HEK293 (cell line): ENCODE measurements around the gene TIMM10.

Experiments used
- CTCF ChIA-PET: fragments of 350-600 bp; formaldehyde crosslinking; extraction: SDS; loops from one replicate; lab custom pipeline; 2021; ENCODE audit warnings: antibody characterized with exemption; lab: Yijun Ruan, JAX
- POLR2A ChIA-PET: fragments of 300-600 bp; formaldehyde crosslinking; extraction: SDS; loops from one replicate; lab custom pipeline; 2020; ENCODE audit warnings: antibody characterized with exemption, inconsistent platforms; lab: Yijun Ruan, JAX
- H3K27ac ChIP-seq: fragments of 200-500 bp; sonication (Bioruptor generic); 2 replicates; pipeline ENCODE4 v1.5.1; 2014; ENCODE audit warnings: low read depth, low read length, control low read depth, inconsistent platforms; ENCODE audit errors: extremely low read depth
- H3K36me3 ChIP-seq, 2 experiments: fragments of 200-500 bp in 1 of 2; sonication (Bioruptor generic) in 1 of 2; 1 replicate in 1 of 2; 2 replicates in 1 of 2; pipeline ENCODE4 v1.5.1; 2014 to 2017; ENCODE audit warnings: inconsistent platforms in 2 of 2, low read length in 2 of 2; ENCODE audit not compliant: control insufficient read depth in 2 of 2, insufficient read depth in 1 of 2
- H3K4me1 ChIP-seq: fragments of 200-500 bp; sonication (Bioruptor generic); 2 replicates; pipeline ENCODE4 v1.5.1; 2014; ENCODE audit warnings: mild to moderate bottlenecking, low read length, inconsistent platforms; ENCODE audit not compliant: control insufficient read depth, insufficient read depth
- H3K4me3 ChIP-seq: 2 replicates; pipeline ENCODE4 v1.5.1; 2011; ENCODE audit warnings: low read depth, mild to moderate bottlenecking, control low read depth, low read length, moderate library complexity
- H3K9me3 ChIP-seq: fragments of 200-500 bp; sonication (Bioruptor generic); 2 replicates; pipeline ENCODE4 v1.5.1; 2014; ENCODE audit warnings: low read depth, low read length, inconsistent platforms; ENCODE audit not compliant: control insufficient read depth, insufficient read depth
- GLI4 ChIP-seq: fragments of 450-650 bp; formaldehyde crosslinking; IDR thresholded peaks from 2 replicates; pipeline ENCODE4 v1.5.1; 2016; ENCODE audit warnings: missing biosample characterization, missing genetic modification characterization
- GLIS1 ChIP-seq: fragments of 450-650 bp; formaldehyde crosslinking; IDR thresholded peaks from 2 replicates; pipeline ENCODE4 v1.5.1; 2016; ENCODE audit warnings: missing biosample characterization, missing genetic modification characterization
- KLF16 ChIP-seq: fragments of 450-650 bp; formaldehyde crosslinking; IDR thresholded peaks from 2 replicates; pipeline ENCODE4 v1.5.1; 2017; ENCODE audit warnings: missing biosample characterization, missing genetic modification characterization
- KLF9 ChIP-seq: fragments of 450-650 bp; formaldehyde crosslinking; IDR thresholded peaks from 2 replicates; pipeline ENCODE4 v1.5.1; 2016; ENCODE audit warnings: missing biosample characterization, missing genetic modification characterization, low read depth
- MZF1 ChIP-seq: fragments of 450-650 bp; formaldehyde crosslinking; IDR thresholded peaks from 2 replicates; pipeline ENCODE4 v1.5.1; 2017; ENCODE audit warnings: missing biosample characterization, missing genetic modification characterization, borderline replicate concordance
- PRDM4 ChIP-seq: fragments of 450-650 bp; formaldehyde crosslinking; IDR thresholded peaks from 2 replicates; pipeline ENCODE4 v1.5.1; 2017; ENCODE audit warnings: missing biosample characterization, missing genetic modification characterization
- REPIN1 ChIP-seq: fragments of 450-650 bp; formaldehyde crosslinking; IDR thresholded peaks from 2 replicates; pipeline ENCODE4 v1.5.1; 2017; ENCODE audit warnings: missing biosample characterization, missing genetic modification characterization, low read depth
- SCRT2 ChIP-seq: fragments of 450-650 bp; formaldehyde crosslinking; IDR thresholded peaks from 2 replicates; pipeline ENCODE4 v1.5.1; 2016; ENCODE audit warnings: missing biosample characterization, missing genetic modification characterization
- SP7 ChIP-seq: fragments of 450-650 bp; formaldehyde crosslinking; IDR thresholded peaks from 2 replicates; pipeline ENCODE4 v1.5.1; 2016; ENCODE audit warnings: missing biosample characterization, missing genetic modification characterization
- TRIM28 ChIP-seq: IDR thresholded peaks from 2 replicates; pipeline ENCODE4 v1.6.1; 2011; ENCODE audit warnings: low read length, control low read depth, borderline replicate concordance
- WT1 ChIP-seq: fragments of 450-650 bp; formaldehyde crosslinking; IDR thresholded peaks from 2 replicates; pipeline ENCODE4 v1.5.1; 2016; ENCODE audit warnings: missing biosample characterization, missing genetic modification characterization
- YY1 ChIP-seq: fragments of 450-650 bp; formaldehyde crosslinking; IDR thresholded peaks from 2 replicates; pipeline ENCODE4 v1.5.1; 2018; ENCODE audit warnings: missing biosample characterization, missing genetic modification characterization
- ZBTB17 ChIP-seq: fragments of 450-650 bp; formaldehyde crosslinking; IDR thresholded peaks from 2 replicates; pipeline ENCODE4 v1.5.1; 2016; ENCODE audit warnings: missing biosample characterization, missing genetic modification characterization
- ZBTB20 ChIP-seq: fragments of 450-650 bp; formaldehyde crosslinking; IDR thresholded peaks from 2 replicates; pipeline ENCODE4 v1.5.1; 2016; ENCODE audit warnings: missing biosample characterization, missing genetic modification characterization
- ZBTB48 ChIP-seq: fragments of 450-650 bp; formaldehyde crosslinking; IDR thresholded peaks from 2 replicates; pipeline ENCODE4 v1.5.1; 2016; ENCODE audit warnings: missing biosample characterization, missing genetic modification characterization
- ZBTB8A ChIP-seq: fragments of 450-650 bp; formaldehyde crosslinking; IDR thresholded peaks from 2 replicates; pipeline ENCODE4 v1.5.1; 2016; ENCODE audit warnings: missing biosample characterization, missing genetic modification characterization
- ZFHX2 ChIP-seq: fragments of 450-650 bp; formaldehyde crosslinking; conservative IDR thresholded peaks from 2 replicates; pipeline ENCODE4 v1.5.1; 2016; ENCODE audit warnings: missing biosample characterization, missing genetic modification characterization
- ZFP37 ChIP-seq: fragments of 450-650 bp; formaldehyde crosslinking; IDR thresholded peaks from 2 replicates; pipeline ENCODE4 v1.5.1; 2016; ENCODE audit warnings: missing biosample characterization, missing genetic modification characterization
- ZFP41 ChIP-seq: fragments of 450-650 bp; formaldehyde crosslinking; IDR thresholded peaks from 2 replicates; pipeline ENCODE4 v1.5.1; 2016; ENCODE audit warnings: missing biosample characterization, missing genetic modification characterization, borderline replicate concordance
- ZIC2 ChIP-seq: fragments of 450-650 bp; formaldehyde crosslinking; IDR thresholded peaks from 2 replicates; pipeline ENCODE4 v1.5.1; 2016; ENCODE audit warnings: missing biosample characterization, missing genetic modification characterization
- ZNF112 ChIP-seq: fragments of 450-650 bp; formaldehyde crosslinking; IDR thresholded peaks from 2 replicates; pipeline ENCODE4 v1.5.0; 2017; ENCODE audit warnings: missing biosample characterization, missing genetic modification characterization
- ZNF16 ChIP-seq: fragments of 450-650 bp; formaldehyde crosslinking; IDR thresholded peaks from 2 replicates; pipeline ENCODE4 v1.5.1; 2016; ENCODE audit warnings: low read depth, missing biosample characterization, missing genetic modification characterization
- ZNF23 ChIP-seq: fragments of 450-650 bp; formaldehyde crosslinking; IDR thresholded peaks from 2 replicates; pipeline ENCODE4 v1.5.1; 2016; ENCODE audit warnings: missing biosample characterization, missing genetic modification characterization, borderline replicate concordance
- ZNF292 ChIP-seq: fragments of 450-650 bp; formaldehyde crosslinking; IDR thresholded peaks from 2 replicates; pipeline ENCODE4 v1.5.1; 2016; ENCODE audit warnings: low read depth, missing biosample characterization, missing genetic modification characterization, borderline replicate concordance
- ZNF335 ChIP-seq: fragments of 450-650 bp; formaldehyde crosslinking; conservative IDR thresholded peaks from 2 replicates; pipeline ENCODE4 v1.5.1; 2016; ENCODE audit warnings: missing biosample characterization, missing genetic modification characterization
- ZNF404 ChIP-seq: fragments of 450-650 bp; formaldehyde crosslinking; IDR thresholded peaks from 2 replicates; pipeline ENCODE4 v1.5.1; 2017; ENCODE audit warnings: missing biosample characterization, missing genetic modification characterization
- ZNF510 ChIP-seq: fragments of 450-650 bp; formaldehyde crosslinking; IDR thresholded peaks from 2 replicates; pipeline ENCODE4 v1.5.1; 2018; ENCODE audit warnings: mild to moderate bottlenecking, missing genetic modification characterization, missing biosample characterization; ENCODE audit not compliant: insufficient replicate concordance
- ZNF549 ChIP-seq: fragments of 450-650 bp; IDR thresholded peaks from 2 replicates; pipeline ENCODE4 v1.5.1; 2018; ENCODE audit warnings: missing biosample characterization, missing genetic modification characterization, mild to moderate bottlenecking, inconsistent platforms, moderate library complexity
- ZNF571 ChIP-seq: fragments of 450-650 bp; formaldehyde crosslinking; IDR thresholded peaks from 2 replicates; pipeline ENCODE4 v1.5.0; 2017; ENCODE audit warnings: missing biosample characterization, missing genetic modification characterization
- ZNF600 ChIP-seq: fragments of 450-650 bp; formaldehyde crosslinking; IDR thresholded peaks from 2 replicates; pipeline ENCODE4 v1.5.1; 2016; ENCODE audit warnings: missing biosample characterization, missing genetic modification characterization
- ZNF610 ChIP-seq: fragments of 450-650 bp; formaldehyde crosslinking; IDR thresholded peaks from 2 replicates; pipeline ENCODE4 v1.5.1; 2016; ENCODE audit warnings: missing biosample characterization, missing genetic modification characterization, borderline replicate concordance
- ZNF629 ChIP-seq: fragments of 450-650 bp; formaldehyde crosslinking; IDR thresholded peaks from 2 replicates; pipeline ENCODE4 v1.5.1; 2017; ENCODE audit warnings: missing biosample characterization, missing genetic modification characterization
- ZNF645 ChIP-seq: fragments of 450-650 bp; formaldehyde crosslinking; IDR thresholded peaks from 2 replicates; pipeline ENCODE4; 2016; ENCODE audit warnings: missing biosample characterization, missing genetic modification characterization
- ZNF747 ChIP-seq: fragments of 450-650 bp; formaldehyde crosslinking; IDR thresholded peaks from 2 replicates; pipeline ENCODE4 v1.5.1; 2016; ENCODE audit warnings: missing biosample characterization, missing genetic modification characterization
- ZNF777 ChIP-seq: fragments of 450-650 bp; formaldehyde crosslinking; IDR thresholded peaks from 2 replicates; pipeline ENCODE4 v1.5.1; 2017; ENCODE audit warnings: missing biosample characterization, missing genetic modification characterization, borderline replicate concordance
- ZNF785 ChIP-seq: fragments of 450-650 bp; formaldehyde crosslinking; IDR thresholded peaks from 2 replicates; pipeline ENCODE4 v1.5.1; 2016; ENCODE audit warnings: missing biosample characterization, missing genetic modification characterization

Gene TIMM10

GRCh38 chr11:57567515-57568329 is 37.2 kb upstream of the TIMM10 start, which contains the start of gene UBE2L6 (continued):
- TF ChIP-seq KLF16 (0 out of 2 replicates have a peak, but pooled peaks have one; percentile 31), ZNF600 (tag by site-specific recombination) (peak; percentile 75), GLIS1 (tag by site-specific recombination) (peak; percentile 60), ZFHX2 (tag by site-specific recombination) (0 out of 2 replicates have a peak, but pooled peaks have one; percentile 10), ZNF335 (peak; percentile 92), ZNF510 (tag by site-specific recombination) (no peak), ZBTB17 (peak; percentile 88), ZIC2 (tag by site-specific recombination) (peak; percentile 48), WT1 (tag by site-specific recombination) (no peak), MZF1 (tag by site-specific recombination) (peak; percentile 66; the same call in 1 of the 2 replicates), ZNF610 (tag by site-specific recombination) (0 out of 2 replicates have a peak, but pooled peaks have one; percentile 26), ZBTB20 (peak; percentile 67; the same call in 1 of the 2 replicates), ZBTB48 (tag by site-specific recombination) (peak; percentile 75; the same call in 1 of the 2 replicates), ZNF112 (tag by site-specific recombination) (no peak), ZBTB8A (tag by site-specific recombination) (peak; percentile 48), ZNF747 (tag by site-specific recombination) (no peak), ZNF16 (tag by site-specific recombination) (no peak), ZNF629 (tag by site-specific recombination) (no peak), ZNF404 (no peak), ZNF23 (tag by site-specific recombination) (no peak), ZFP37 (no peak)

- ChIA-PET CTCF (interaction anchor here (0.7 to 8.7 kb wide), 13 partner anchors 11 to 1086 kb away, joined by 3 to 183 read pairs (median 3); no protein-coding TSS in a partner anchor), POLR2A (interaction anchor here (2.0 kb wide), 1 partner anchor 77 kb away, joined by 13 read pairs; no protein-coding TSS in a partner anchor)
- Histone ChIP-seq H3K36me3 (no peaks in the 10 kb centered on the region), H3K4me1 (no peaks in the 10 kb centered on the region), H3K9me3 (no peaks in the 10 kb centered on the region), H3K4me3 (peak overlapping the region; percentile 73), H3K27ac (no peak overlapping the region)
- TF ChIP-seq ZNF645 (tag by site-specific recombination) (no peak), SCRT2 (tag by site-specific recombination) (no peak), ZFP41 (tag by site-specific recombination) (no peak), ZNF549 (no peak), ZNF571 (tag by site-specific recombination) (no peak), ZFP37 (no peak), ZNF777 (tag by site-specific recombination) (no peak), MZF1 (tag by site-specific recombination) (no peak), PRDM4 (tag by site-specific recombination) (no peak), ZNF292 (tag by site-specific recombination) (no peak), REPIN1 (no peak), SP7 (tag by site-specific recombination) (no peak), KLF9 (tag by site-specific recombination) (no peak), TRIM28 (no peak), YY1 (no peak), ZNF785 (no peak), GLI4 (tag by site-specific recombination) (no peak)
Observed at GRCh38 chr11:57566905-57567514, 36.5 kb upstream of the TIMM10 start.
